WERI-Rb-1 (cell line): Measurements from ENCODE around the gene FCGR2B.
"Not testable (repeated sequence)": the region's sequence is repeated elsewhere in the genome, so short reads cannot be mapped to it uniquely, and the experiment has no call there.

Source experiments
- DNase-seq: peaks from one replicate; pipeline ENCODE4 v3.0.0-alpha.2; 2020
- H3K27ac ChIP-seq: fragments of 250-450 bp; sonication (Bioruptor Pico); 2 replicates; pipeline ENCODE4 v1.5.1; 2020; ENCODE audit warnings: mild to moderate bottlenecking, moderate library complexity
- H3K27me3 ChIP-seq: fragments of 250-450 bp; sonication (Bioruptor Pico); 2 replicates; pipeline ENCODE4 v1.5.1; 2021; ENCODE audit warnings: mild to moderate bottlenecking, low read depth, moderate library complexity; ENCODE audit not compliant: insufficient read depth, severe bottlenecking
- H3K36me3 ChIP-seq: fragments of 250-450 bp; sonication (Bioruptor Pico); 2 replicates; pipeline ENCODE4 v1.5.1; 2020; ENCODE audit warnings: mild to moderate bottlenecking, moderate library complexity
- H3K4me3 ChIP-seq: 2 replicates; pipeline ENCODE4 v1.5.1; 2011; ENCODE audit warnings: low read depth, mild to moderate bottlenecking, control low read depth, low read length
- H3K9me3 ChIP-seq: fragments of 250-450 bp; sonication (Bioruptor Pico); 2 replicates; pipeline ENCODE4 v1.5.1; 2021; ENCODE audit warnings: mild to moderate bottlenecking, moderate library complexity; ENCODE audit not compliant: severe bottlenecking
- CTCF ChIP-seq: IDR thresholded peaks from 2 replicates; pipeline ENCODE4 v1.5.1; 2011; ENCODE audit warnings: low read depth, mild to moderate bottlenecking, control low read depth, inconsistent platforms, low read length

Gene FCGR2B

DNA sequence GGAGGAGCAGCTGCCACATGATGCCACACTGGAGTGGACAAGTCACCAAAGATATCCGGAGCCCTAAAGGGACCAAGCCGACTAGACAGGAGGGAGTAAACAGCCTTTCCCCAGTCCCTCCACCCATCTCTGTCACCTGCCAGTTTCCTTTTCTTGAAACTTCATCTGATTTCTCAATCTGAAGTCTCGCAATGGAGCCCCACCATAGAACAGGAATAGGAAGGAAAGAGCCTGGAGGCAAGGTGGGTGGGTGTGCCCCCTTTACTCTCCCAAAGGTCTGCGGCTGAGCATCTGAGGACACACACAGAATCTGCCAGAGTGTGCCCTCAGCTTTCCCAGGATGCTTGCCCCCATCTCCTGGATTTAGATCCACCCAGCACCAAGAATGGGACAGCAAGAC is 31.9 kb upstream of the FCGR2B start, which contains the start of gene FCGR3B:
TSS of gene FCGR3B (minus strand) at position 101 of the 400 bp plus-strand sequence. CDS start at position 19, 82 bp downstream.
- H3K4me3 ChIP-seq, result no peak within 1 kb of the TSS

GRCh38 chr1:161634993-161635392 is 27.9 kb upstream of the FCGR2B start:
- DNase-seq, H3K4me3 ChIP-seq, H3K27ac ChIP-seq, H3K9me3 ChIP-seq, H3K27me3 ChIP-seq, H3K36me3 ChIP-seq: not testable (repeated sequence)

More for the DNA sequence above, 31.9 kb upstream of the FCGR2B start, which contains the start of gene FCGR3B:
- no peak for DNase-seq
- H3K27me3 ChIP-seq, result peaks cover 14% of the 10 kb centered on the region
- no peaks in the 10 kb centered on the region for H3K9me3 ChIP-seq
- H3K36me3 ChIP-seq, result no peaks in the 10 kb centered on the region
- TF ChIP-seq CTCF, result no peak
- H3K27ac ChIP-seq, result no peak within 1 kb of the TSS

DNA sequence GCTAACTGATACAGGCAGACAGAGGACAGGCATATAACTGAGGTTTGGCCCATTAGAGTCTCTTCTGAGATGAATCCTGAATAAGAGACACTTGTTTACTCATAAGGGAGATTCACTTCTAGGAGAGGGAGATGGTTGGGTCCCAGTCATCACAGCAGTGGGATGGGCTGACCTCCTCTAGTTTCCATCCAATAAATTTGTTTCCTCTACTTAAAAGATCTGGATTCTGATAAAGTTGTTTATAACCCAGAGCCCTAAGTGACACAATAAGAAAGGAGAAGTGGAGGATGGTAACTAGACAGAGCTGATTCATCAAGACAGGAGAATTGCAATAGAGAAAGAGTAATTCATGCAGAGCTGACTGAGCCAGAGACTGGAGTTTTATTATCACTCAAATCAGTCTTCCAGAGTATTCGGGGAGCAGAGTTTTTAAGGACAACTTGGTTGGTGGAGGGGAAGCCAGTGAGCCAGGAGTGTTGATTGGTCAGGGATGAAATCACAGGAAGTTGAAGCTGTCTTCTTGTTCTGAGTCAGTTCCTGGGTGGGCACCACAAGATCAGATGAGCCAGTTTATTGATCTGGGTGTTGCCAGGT is 26.7 kb upstream of the FCGR2B start:
- not testable (repeated sequence) for H3K36me3 ChIP-seq, H3K4me3 ChIP-seq, H3K27ac ChIP-seq, H3K9me3 ChIP-seq, DNase-seq, H3K27me3 ChIP-seq

DNA sequence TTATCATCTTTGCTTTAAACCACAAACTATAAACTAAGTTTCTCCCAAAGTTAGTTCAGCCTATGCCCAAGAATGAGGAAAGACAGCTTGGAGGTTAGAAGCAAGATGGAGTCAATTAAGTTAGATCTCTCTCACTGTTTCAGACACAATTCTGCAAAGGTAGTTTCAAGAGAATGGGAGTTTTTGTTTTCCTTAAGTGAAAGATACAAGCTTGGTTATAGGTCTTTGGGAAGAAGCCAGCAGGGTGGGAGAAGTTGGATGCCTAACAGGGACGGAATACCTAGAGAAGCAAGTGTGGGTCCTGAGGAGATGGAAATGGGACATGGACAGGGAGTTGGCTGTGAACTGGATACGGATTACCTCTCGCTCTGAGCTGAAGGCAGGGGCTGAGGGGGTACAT is 26.0 kb upstream of the FCGR2B start:
- not testable (repeated sequence) for H3K4me3 ChIP-seq, H3K27ac ChIP-seq, H3K36me3 ChIP-seq, H3K9me3 ChIP-seq, H3K27me3 ChIP-seq, DNase-seq

- H3K27ac ChIP-seq, DNase-seq, H3K27me3 ChIP-seq, H3K4me3 ChIP-seq, H3K9me3 ChIP-seq, H3K36me3 ChIP-seq: not testable (repeated sequence)
Measured at GRCh38 chr1:161638251-161638993, 24.5 kb upstream of the FCGR2B start.

GRCh38 chr1:161639203-161639602 is 23.7 kb upstream of the FCGR2B start:
- H3K27ac ChIP-seq, H3K9me3 ChIP-seq, H3K4me3 ChIP-seq, DNase-seq, H3K27me3 ChIP-seq, H3K36me3 ChIP-seq: not testable (repeated sequence)

DNA sequence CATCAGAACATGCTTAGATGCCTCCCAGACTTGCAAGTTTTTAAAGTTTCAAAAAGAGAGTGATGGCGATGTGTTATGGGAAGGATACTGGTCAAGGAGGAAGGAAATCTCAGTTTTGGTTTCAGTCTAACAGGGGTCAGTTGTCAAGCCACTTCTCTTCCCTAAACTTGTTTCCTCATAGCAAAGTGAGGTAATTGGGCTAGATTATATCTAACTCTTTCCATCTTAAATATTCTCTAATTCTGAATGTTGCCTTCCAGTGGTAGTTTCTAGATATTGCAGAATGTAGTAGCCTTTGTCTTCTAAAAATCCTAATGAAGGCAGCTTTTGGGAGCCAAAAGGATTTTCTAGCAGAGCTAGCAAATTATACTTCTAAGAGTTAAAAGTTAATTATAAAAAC is 20.2 kb upstream of the FCGR2B start:
- H3K9me3 ChIP-seq, H3K4me3 ChIP-seq, H3K27ac ChIP-seq, H3K36me3 ChIP-seq, DNase-seq: not testable (repeated sequence)
- H3K27me3 ChIP-seq, result peaks cover 17% of the 10 kb centered on the region

DNA sequence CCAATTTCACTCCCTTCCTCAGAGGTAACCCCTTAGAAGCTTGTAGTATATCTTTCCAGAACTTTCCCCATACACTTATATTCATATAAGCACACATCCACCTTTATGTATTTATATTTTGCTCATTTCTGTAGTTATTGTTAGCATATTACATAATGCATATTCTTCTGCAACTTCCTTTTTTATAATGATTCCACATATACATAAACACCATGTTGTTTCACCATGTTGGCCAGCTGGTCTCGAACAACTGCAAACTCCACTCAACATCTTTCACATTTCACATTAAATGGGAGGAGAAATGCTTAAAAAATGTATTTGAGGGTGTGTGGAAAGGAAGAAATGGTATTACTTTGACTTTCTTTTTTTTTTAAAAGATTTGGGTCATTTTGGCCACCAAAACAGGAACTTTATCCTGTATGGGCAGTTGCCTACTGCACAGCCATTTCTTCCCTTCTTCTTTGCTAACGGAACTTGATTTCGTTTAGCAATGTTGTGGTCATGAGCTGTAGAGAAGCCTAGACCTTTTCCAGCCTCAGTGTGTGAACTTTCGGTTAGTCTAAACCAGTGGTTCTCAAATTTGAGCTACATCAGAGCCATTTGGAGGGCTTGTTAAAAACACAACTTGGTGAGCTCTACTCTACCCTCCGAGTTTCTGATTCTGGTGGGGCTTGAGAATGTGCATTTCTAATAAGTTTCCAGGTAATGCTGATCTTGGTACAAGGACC is 19.3 kb upstream of the FCGR2B start:
- DNase-seq, H3K27ac ChIP-seq, H3K36me3 ChIP-seq, H3K4me3 ChIP-seq, H3K9me3 ChIP-seq: not testable (repeated sequence)
- H3K27me3 ChIP-seq, result peaks cover 17% of the 10 kb centered on the region

DNA sequence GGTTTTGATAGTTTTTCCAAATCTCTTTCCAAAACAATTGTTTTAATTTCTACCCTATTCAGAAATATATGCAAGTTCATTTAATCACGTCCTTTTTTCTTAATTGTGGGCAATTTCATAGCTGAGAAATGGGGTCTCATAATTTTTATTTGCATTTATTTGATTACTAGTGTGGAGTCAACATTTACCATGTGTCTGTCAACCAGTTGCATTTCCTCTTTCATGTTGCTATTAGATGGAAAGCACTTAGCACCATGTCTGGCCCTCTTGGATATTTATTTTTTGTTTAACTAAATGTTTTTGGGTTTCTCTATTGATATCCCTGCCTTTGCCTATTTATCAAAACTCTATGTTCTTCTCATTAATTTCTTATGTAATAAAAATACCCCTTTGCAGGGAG is 18.1 kb upstream of the FCGR2B start:
- H3K27me3 ChIP-seq, result peaks cover 26% of the 10 kb centered on the region
- H3K27ac ChIP-seq, H3K36me3 ChIP-seq, H3K4me3 ChIP-seq, DNase-seq, H3K9me3 ChIP-seq: not testable (repeated sequence)

DNA sequence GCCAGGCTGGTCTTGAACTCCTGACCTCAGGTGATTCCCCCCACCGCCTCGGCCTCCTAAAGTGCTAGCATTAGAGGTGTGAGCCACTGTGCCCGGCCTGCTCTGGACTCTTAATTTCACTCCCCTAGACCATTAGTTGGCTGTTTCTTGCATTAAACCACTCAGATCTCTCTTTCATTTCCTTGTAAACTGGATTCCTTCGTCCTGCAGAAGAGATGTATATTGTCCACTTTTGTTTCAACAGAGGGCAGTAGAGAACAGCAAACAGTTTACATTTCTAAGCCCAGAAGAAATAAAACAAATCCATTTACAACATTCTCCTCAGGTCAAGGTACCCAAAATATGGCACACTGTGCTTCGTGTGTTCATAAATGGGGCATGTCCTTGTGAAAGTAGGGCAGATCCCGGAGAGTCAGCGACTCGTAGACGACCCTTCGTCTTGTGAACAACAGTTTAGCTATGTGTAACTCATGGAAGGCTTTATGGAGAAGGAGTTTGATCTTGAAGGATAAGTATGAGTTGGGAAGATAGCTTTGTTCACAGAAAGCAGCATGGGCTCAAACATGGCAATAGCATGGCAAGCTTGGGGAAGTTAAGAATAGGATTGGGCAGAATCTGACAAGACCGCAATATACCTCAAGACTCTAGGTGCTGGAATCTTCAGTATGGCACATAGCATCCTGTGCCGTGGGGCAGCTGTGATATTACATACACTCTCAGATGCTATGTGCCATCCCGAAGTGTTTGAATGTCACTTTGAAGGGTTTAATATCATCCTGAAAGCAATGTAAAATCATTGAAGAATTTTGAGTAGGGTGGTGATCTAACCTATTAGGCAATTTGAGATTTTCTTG is 15.2 kb upstream of the FCGR2B start:
- not testable (repeated sequence) for H3K27ac ChIP-seq, H3K36me3 ChIP-seq, H3K9me3 ChIP-seq, DNase-seq, H3K4me3 ChIP-seq
- H3K27me3 ChIP-seq, result peaks cover 30% of the 10 kb centered on the region

- not testable (repeated sequence) for DNase-seq, H3K36me3 ChIP-seq, H3K27ac ChIP-seq, H3K4me3 ChIP-seq, H3K9me3 ChIP-seq
- peaks cover 23% of the 10 kb centered on the region for H3K27me3 ChIP-seq
Measured at GRCh38 chr1:161653541-161653940, 9.4 kb upstream of the FCGR2B start.

- H3K36me3 ChIP-seq, DNase-seq, H3K9me3 ChIP-seq: not testable (repeated sequence)
Measured at GRCh38 chr1:161653971-161654370, 9.0 kb upstream of the FCGR2B start.

DNA sequence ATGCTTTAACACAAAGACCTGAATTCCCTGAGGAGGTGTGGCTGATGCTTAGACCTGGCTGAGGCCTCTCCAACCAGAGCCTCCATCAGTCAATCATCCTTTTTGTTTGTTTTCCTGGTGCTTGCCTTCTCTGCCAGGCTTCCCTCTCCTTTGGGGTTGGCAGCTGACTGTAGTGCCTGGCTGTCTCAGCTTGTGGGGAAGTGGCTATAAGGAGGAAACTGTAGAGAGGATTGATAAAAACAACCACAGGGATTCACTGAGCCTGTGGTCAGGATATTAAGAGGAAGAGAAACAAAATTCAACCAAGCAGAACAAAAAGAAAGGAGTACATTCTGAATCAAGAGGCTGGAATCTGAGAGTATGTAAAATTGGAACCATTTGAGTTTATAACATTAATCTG is 4.4 kb upstream of the FCGR2B start:
- H3K9me3 ChIP-seq, result not testable (repeated sequence)

More at GRCh38 chr1:161653971-161654370, 9.0 kb upstream of the FCGR2B start:
- not testable (repeated sequence) for H3K4me3 ChIP-seq, H3K27ac ChIP-seq
- H3K27me3 ChIP-seq, result peaks cover 19% of the 10 kb centered on the region

More for the DNA sequence above, 4.4 kb upstream of the FCGR2B start:
- not testable (repeated sequence) for H3K27me3 ChIP-seq, H3K36me3 ChIP-seq, H3K27ac ChIP-seq, DNase-seq, H3K4me3 ChIP-seq
